ENCODE data around the gene TRIM37.

GRCh38 chr17:58960068-58960467 is 146.6 kb downstream of the TRIM37 start:
- TF ChIP-seq, protein P1, sequence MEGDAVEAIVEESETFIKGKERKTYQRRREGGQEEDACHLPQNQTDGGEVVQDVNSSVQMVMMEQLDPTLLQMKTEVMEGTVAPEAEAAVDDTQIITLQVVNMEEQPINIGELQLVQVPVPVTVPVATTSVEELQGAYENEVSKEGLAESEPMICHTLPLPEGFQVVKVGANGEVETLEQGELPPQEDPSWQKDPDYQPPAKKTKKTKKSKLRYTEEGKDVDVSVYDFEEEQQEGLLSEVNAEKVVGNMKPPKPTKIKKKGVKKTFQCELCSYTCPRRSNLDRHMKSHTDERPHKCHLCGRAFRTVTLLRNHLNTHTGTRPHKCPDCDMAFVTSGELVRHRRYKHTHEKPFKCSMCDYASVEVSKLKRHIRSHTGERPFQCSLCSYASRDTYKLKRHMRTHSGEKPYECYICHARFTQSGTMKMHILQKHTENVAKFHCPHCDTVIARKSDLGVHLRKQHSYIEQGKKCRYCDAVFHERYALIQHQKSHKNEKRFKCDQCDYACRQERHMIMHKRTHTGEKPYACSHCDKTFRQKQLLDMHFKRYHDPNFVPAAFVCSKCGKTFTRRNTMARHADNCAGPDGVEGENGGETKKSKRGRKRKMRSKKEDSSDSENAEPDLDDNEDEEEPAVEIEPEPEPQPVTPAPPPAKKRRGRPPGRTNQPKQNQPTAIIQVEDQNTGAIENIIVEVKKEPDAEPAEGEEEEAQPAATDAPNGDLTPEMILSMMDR (IDR thresholded peaks at IDR 0.05; ENCODE audit: borderline replicate concordance, extremely low read depth, low read length, poor library complexity, severe bottlenecking), result peak; percentile 30
- TF ChIP-seq EZH2 (IDR thresholded peaks at IDR 0.05; ENCODE audit: borderline replicate concordance, low read depth, low read length, severe bottlenecking), result no peak

All from DND-41 (cell line).